Mesothelial cell of epicardium (in vitro differentiated cells): ENCODE data around the gene CAST. TPM values are rescaled to one million over a fixed set of nuclear protein-coding genes. Genes with fewer than 3 reads are reported as not detected.

ENCODE experiments used
- DNase-seq, 2 experiments: peaks; one replicate each; pipeline ENCODE4 v3.0.0; 2021; ENCODE audit warnings: low spot score in 2 of 2; ENCODE audit not compliant: unreplicated experiment in 2 of 2
- H3K27ac Mint-ChIP-seq: 2 replicates; pipeline ENCODE4 v1.8.0; 2021; ENCODE audit warnings: mixed read lengths
- H3K27me3 Mint-ChIP-seq: 2 replicates; pipeline ENCODE4 v1.8.0; 2021; ENCODE audit warnings: low read depth, mixed read lengths
- H3K36me3 Mint-ChIP-seq: 2 replicates; pipeline ENCODE4 v1.8.0; 2021; ENCODE audit warnings: mixed read lengths
- H3K4me1 Mint-ChIP-seq: 2 replicates; pipeline ENCODE4 v1.8.0; 2021; ENCODE audit warnings: mixed read lengths
- H3K4me3 Mint-ChIP-seq: 2 replicates; pipeline ENCODE4 v1.8.0; 2021; ENCODE audit warnings: mild to moderate bottlenecking, moderate library complexity, mixed read lengths
- H3K9me3 Mint-ChIP-seq: 2 replicates; pipeline ENCODE4 v1.8.0; 2021; ENCODE audit warnings: mixed read lengths
- CTCF ChIP-seq: fragments of 200-600 bp; sonication (generic); IDR thresholded peaks from one replicate; pipeline ENCODE4 v1.5.0; 2021; ENCODE audit warnings: antibody characterized with exemption; ENCODE audit not compliant: unreplicated experiment
- total RNA-seq: library from RNA; stranded (reverse); gene quantifications from 3 replicates; pipeline ENCODE4 v1.2.1, GENCODE V29; 2021

The CAST gene
- total RNA-seq, 1 donor from 2014 or later, result 132 TPM

GRCh38 chr5:96633820-96634219 is 28.4 kb upstream of the CAST start:
- no peak overlapping the region for H3K4me3 Mint-ChIP-seq
- no peaks in the 10 kb centered on the region for H3K27me3 Mint-ChIP-seq
- peaks cover 34% of the 10 kb centered on the region for H3K4me1 Mint-ChIP-seq
- H3K9me3 Mint-ChIP-seq, result no peaks in the 10 kb centered on the region
- TF ChIP-seq CTCF, result no peak
- peak overlapping the region; percentile 3 for H3K27ac Mint-ChIP-seq
- DNase-seq, result no peak
- H3K36me3 Mint-ChIP-seq, result no peaks in the 10 kb centered on the region

- Mint-ChIP-seq H3K36me3 (no peaks in the 10 kb centered on the region), H3K27ac (no peak overlapping the region), H3K9me3 (no peaks in the 10 kb centered on the region), H3K4me3 (no peak overlapping the region), H3K4me1 (peaks cover 32% of the 10 kb centered on the region), H3K27me3 (no peaks in the 10 kb centered on the region)
- no peak for DNase-seq
- TF ChIP-seq CTCF, result no peak
Observed at GRCh38 chr5:96634881-96635280, 27.3 kb upstream of the CAST start.

- Mint-ChIP-seq H3K36me3 (no peaks in the 10 kb centered on the region), H3K4me1 (peaks cover 37% of the 10 kb centered on the region), H3K27ac (no peak overlapping the region), H3K4me3 (no peak overlapping the region), H3K27me3 (no peaks in the 10 kb centered on the region), H3K9me3 (no peaks in the 10 kb centered on the region)
- no peak for DNase-seq
- no peak for TF ChIP-seq CTCF
Observed at GRCh38 chr5:96636046-96636445, 26.1 kb upstream of the CAST start.

- Mint-ChIP-seq H3K9me3 (no peaks in the 10 kb centered on the region), H3K4me1 (peaks cover 40% of the 10 kb centered on the region), H3K4me3 (no peak overlapping the region), H3K27me3 (no peaks in the 10 kb centered on the region), H3K27ac (peak overlapping the region; percentile 80), H3K36me3 (no peaks in the 10 kb centered on the region)
- no peak for DNase-seq
- TF ChIP-seq CTCF, result no peak
Observed at GRCh38 chr5:96636594-96636993, 25.6 kb upstream of the CAST start.

- Mint-ChIP-seq H3K9me3 (no peaks in the 10 kb centered on the region), H3K4me1 (peaks cover 46% of the 10 kb centered on the region), H3K27ac (peak overlapping the region; percentile 80), H3K4me3 (no peak overlapping the region), H3K27me3 (no peaks in the 10 kb centered on the region), H3K36me3 (no peaks in the 10 kb centered on the region)
- DNase-seq, result no peak
- TF ChIP-seq CTCF, result no peak
Observed at GRCh38 chr5:96637196-96637595, 25.0 kb upstream of the CAST start.

GRCh38 chr5:96638561-96638960 is 23.6 kb upstream of the CAST start:
- H3K27me3 Mint-ChIP-seq, result no peaks in the 10 kb centered on the region
- H3K36me3 Mint-ChIP-seq, result no peaks in the 10 kb centered on the region
- peaks cover 53% of the 10 kb centered on the region for H3K4me1 Mint-ChIP-seq
- no peak for DNase-seq
- H3K9me3 Mint-ChIP-seq, result no peaks in the 10 kb centered on the region
- no peak overlapping the region for H3K4me3 Mint-ChIP-seq
- TF ChIP-seq CTCF, result no peak
- H3K27ac Mint-ChIP-seq, result peak overlapping the region; percentile 54
